Peyer's patch (tissue), 4 donors: ENCODE data around the gene PNPLA5.

Experiments
- CTCF ChIP-seq, 6 experiments: fragments of 450-650 bp in 4 of 6; fragments of 200-600 bp in 2 of 6; sonication (generic) in 1 of 6; IDR thresholded peaks; one replicate each; pipeline ENCODE4 v1.5.1; 2017 to 2019; ENCODE audit warnings: antibody characterized with exemption in 6 of 6, mild to moderate bottlenecking in 3 of 6, moderate library complexity in 1 of 6
- POLR2A ChIP-seq, 2 donors: fragments of 450-650 bp; IDR thresholded peaks; one replicate each; pipeline ENCODE4 v1.5.1; 2017; ENCODE audit warnings: antibody characterized with exemption in 2 of 2, mild to moderate bottlenecking in 2 of 2, moderate library complexity in 2 of 2

- TF ChIP-seq CTCF (IDR thresholded peaks at IDR 0.05), result no peak
- TF ChIP-seq POLR2A (IDR thresholded peaks at IDR 0.05), result no peak
Observed at GRCh38 chr22:43838161-43838560, 53.7 kb downstream of the PNPLA5 start.
